ENCODE results near the gene CHST11.

DNA sequence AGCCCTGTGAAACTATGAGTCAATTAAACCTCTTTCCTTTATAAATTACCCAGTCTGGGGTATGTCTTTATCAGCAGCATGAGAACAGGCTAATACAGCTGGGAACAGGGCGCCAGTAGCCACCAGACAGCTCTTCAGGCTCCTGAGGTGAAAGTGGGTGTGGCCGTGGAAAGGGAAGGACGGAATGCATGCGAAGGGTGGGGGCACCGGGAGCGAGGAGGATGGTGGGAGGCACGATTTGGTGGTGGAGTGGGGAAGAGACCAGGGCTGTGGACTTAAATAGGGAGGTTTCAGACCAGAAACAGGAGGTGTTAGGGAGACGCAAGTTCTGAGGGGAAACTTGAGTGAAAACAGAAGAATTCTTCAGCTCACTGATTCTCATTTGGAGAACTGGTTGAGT lies 44.1 kb upstream of the CHST11 start:
- TF ChIP-seq, protein P1, sequence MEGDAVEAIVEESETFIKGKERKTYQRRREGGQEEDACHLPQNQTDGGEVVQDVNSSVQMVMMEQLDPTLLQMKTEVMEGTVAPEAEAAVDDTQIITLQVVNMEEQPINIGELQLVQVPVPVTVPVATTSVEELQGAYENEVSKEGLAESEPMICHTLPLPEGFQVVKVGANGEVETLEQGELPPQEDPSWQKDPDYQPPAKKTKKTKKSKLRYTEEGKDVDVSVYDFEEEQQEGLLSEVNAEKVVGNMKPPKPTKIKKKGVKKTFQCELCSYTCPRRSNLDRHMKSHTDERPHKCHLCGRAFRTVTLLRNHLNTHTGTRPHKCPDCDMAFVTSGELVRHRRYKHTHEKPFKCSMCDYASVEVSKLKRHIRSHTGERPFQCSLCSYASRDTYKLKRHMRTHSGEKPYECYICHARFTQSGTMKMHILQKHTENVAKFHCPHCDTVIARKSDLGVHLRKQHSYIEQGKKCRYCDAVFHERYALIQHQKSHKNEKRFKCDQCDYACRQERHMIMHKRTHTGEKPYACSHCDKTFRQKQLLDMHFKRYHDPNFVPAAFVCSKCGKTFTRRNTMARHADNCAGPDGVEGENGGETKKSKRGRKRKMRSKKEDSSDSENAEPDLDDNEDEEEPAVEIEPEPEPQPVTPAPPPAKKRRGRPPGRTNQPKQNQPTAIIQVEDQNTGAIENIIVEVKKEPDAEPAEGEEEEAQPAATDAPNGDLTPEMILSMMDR (IDR thresholded peaks at IDR 0.05; ENCODE audit: low read depth, low read length, missing input control) = no peak
- TF ChIP-seq SP1 (IDR thresholded peaks at IDR 0.05) (no peak), EGR1 (IDR thresholded peaks at IDR 0.05; ENCODE audit: low read depth in 2 of 2) (no peak), RAD21 (IDR thresholded peaks at IDR 0.05) (no peak), FOXA2 (IDR thresholded peaks at IDR 0.05) (no peak), RXRA (IDR thresholded peaks at IDR 0.05) (no peak), YY1 (IDR thresholded peaks at IDR 0.05) (no peak), FOXA1 (IDR thresholded peaks at IDR 0.05) (no peak), TAF1 (conservative IDR thresholded peaks at IDR 0.05) (no peak)
- TF ChIP-seq, protein P2, sequence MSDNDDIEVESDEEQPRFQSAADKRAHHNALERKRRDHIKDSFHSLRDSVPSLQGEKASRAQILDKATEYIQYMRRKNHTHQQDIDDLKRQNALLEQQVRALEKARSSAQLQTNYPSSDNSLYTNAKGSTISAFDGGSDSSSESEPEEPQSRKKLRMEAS (IDR thresholded peaks at IDR 0.05) = no peak
- TF ChIP-seq, protein P3, sequence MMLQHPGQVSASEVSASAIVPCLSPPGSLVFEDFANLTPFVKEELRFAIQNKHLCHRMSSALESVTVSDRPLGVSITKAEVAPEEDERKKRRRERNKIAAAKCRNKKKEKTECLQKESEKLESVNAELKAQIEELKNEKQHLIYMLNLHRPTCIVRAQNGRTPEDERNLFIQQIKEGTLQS (IDR thresholded peaks at IDR 0.05) = no peak
- TF ChIP-seq, protein P4, sequence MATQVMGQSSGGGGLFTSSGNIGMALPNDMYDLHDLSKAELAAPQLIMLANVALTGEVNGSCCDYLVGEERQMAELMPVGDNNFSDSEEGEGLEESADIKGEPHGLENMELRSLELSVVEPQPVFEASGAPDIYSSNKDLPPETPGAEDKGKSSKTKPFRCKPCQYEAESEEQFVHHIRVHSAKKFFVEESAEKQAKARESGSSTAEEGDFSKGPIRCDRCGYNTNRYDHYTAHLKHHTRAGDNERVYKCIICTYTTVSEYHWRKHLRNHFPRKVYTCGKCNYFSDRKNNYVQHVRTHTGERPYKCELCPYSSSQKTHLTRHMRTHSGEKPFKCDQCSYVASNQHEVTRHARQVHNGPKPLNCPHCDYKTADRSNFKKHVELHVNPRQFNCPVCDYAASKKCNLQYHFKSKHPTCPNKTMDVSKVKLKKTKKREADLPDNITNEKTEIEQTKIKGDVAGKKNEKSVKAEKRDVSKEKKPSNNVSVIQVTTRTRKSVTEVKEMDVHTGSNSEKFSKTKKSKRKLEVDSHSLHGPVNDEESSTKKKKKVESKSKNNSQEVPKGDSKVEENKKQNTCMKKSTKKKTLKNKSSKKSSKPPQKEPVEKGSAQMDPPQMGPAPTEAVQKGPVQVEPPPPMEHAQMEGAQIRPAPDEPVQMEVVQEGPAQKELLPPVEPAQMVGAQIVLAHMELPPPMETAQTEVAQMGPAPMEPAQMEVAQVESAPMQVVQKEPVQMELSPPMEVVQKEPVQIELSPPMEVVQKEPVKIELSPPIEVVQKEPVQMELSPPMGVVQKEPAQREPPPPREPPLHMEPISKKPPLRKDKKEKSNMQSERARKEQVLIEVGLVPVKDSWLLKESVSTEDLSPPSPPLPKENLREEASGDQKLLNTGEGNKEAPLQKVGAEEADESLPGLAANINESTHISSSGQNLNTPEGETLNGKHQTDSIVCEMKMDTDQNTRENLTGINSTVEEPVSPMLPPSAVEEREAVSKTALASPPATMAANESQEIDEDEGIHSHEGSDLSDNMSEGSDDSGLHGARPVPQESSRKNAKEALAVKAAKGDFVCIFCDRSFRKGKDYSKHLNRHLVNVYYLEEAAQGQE (IDR thresholded peaks at IDR 0.05) = no peak
- TF ChIP-seq, protein P5, sequence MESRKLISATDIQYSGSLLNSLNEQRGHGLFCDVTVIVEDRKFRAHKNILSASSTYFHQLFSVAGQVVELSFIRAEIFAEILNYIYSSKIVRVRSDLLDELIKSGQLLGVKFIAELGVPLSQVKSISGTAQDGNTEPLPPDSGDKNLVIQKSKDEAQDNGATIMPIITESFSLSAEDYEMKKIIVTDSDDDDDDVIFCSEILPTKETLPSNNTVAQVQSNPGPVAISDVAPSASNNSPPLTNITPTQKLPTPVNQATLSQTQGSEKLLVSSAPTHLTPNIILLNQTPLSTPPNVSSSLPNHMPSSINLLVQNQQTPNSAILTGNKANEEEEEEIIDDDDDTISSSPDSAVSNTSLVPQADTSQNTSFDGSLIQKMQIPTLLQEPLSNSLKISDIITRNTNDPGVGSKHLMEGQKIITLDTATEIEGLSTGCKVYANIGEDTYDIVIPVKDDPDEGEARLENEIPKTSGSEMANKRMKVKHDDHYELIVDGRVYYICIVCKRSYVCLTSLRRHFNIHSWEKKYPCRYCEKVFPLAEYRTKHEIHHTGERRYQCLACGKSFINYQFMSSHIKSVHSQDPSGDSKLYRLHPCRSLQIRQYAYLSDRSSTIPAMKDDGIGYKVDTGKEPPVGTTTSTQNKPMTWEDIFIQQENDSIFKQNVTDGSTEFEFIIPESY (IDR thresholded peaks at IDR 0.05) = no peak

All from liver (tissue), 3 donors.